ENCODE results near the gene SPATA21. TPM values are rescaled to one million over a fixed set of nuclear protein-coding genes. Genes with fewer than 3 reads are reported as not detected.

SPATA21 gene
- total RNA-seq, 1 experiment from 2014 or later = not detected

GRCh38 chr1:16433030-16433429 lies 4.2 kb downstream of the SPATA21 start:
- in situ Hi-C loops (cut with HindIII; ENCODE audit: low sequenced_read_pairs) = no loop called here
- no peak for DNase-seq (ENCODE audit: low spot score)

- peak; percentile 5 for DNase-seq (ENCODE audit: low spot score)
- in situ Hi-C loops (cut with HindIII; ENCODE audit: low sequenced_read_pairs) = no loop called here
Measured at GRCh38 chr1:16430606-16431005, 6.6 kb downstream of the SPATA21 start.

- no peak for DNase-seq (ENCODE audit: low spot score)
- in situ Hi-C loops (cut with HindIII; ENCODE audit: low sequenced_read_pairs) = no loop called here
Measured at GRCh38 chr1:16425125-16426025, 11.8 kb downstream of the SPATA21 start.

GRCh38 chr1:16422041-16422440 lies 15.2 kb downstream of the SPATA21 start:
- no peak for DNase-seq (ENCODE audit: low spot score)
- in situ Hi-C loops (cut with HindIII; ENCODE audit: low sequenced_read_pairs) = no loop called here

- in situ Hi-C loops (cut with HindIII; ENCODE audit: low sequenced_read_pairs) = no loop called here
- no peak for DNase-seq (ENCODE audit: low spot score)
Measured at GRCh38 chr1:16421201-16421600, 16.0 kb downstream of the SPATA21 start.

- DNase-seq (ENCODE audit: low spot score) = no peak
- in situ Hi-C loops (cut with HindIII; ENCODE audit: low sequenced_read_pairs) = no loop called here
Measured at GRCh38 chr1:16420424-16421118, 16.7 kb downstream of the SPATA21 start.

GRCh38 chr1:16418823-16419425 lies 18.3 kb downstream of the SPATA21 start:
- in situ Hi-C loops (cut with HindIII; ENCODE audit: low sequenced_read_pairs) = no loop called here
- no peak for DNase-seq (ENCODE audit: low spot score)

GRCh38 chr1:16413191-16413590 lies 24.0 kb downstream of the SPATA21 start:
- in situ Hi-C loops (cut with HindIII; ENCODE audit: low sequenced_read_pairs) = no loop called here
- no peak for DNase-seq (ENCODE audit: low spot score)

- in situ Hi-C loops (cut with HindIII; ENCODE audit: low sequenced_read_pairs) = no loop called here
- no peak for DNase-seq (ENCODE audit: low spot score)
Measured at GRCh38 chr1:16410803-16411202, 26.4 kb downstream of the SPATA21 start.

- in situ Hi-C loops (cut with HindIII; ENCODE audit: low sequenced_read_pairs) = no loop called here
- DNase-seq (ENCODE audit: low spot score) = no peak
Measured at GRCh38 chr1:16409536-16410152, 27.6 kb downstream of the SPATA21 start.

GRCh38 chr1:16406868-16407267 lies 30.4 kb downstream of the SPATA21 start:
- in situ Hi-C loops (cut with HindIII; ENCODE audit: low sequenced_read_pairs) = no loop called here
- no peak for DNase-seq (ENCODE audit: low spot score)

GRCh38 chr1:16405441-16405840 lies 31.8 kb downstream of the SPATA21 start:
- in situ Hi-C loops (cut with HindIII; ENCODE audit: low sequenced_read_pairs) = no loop called here
- no peak for DNase-seq (ENCODE audit: low spot score)

- in situ Hi-C loops (cut with HindIII; ENCODE audit: low sequenced_read_pairs) = no loop called here
- DNase-seq (ENCODE audit: low spot score) = no peak
Measured at GRCh38 chr1:16402742-16403141, 34.5 kb downstream of the SPATA21 start.

GRCh38 chr1:16398371-16398953 lies 38.8 kb downstream of the SPATA21 start:
- DNase-seq (ENCODE audit: low spot score) = no peak
- in situ Hi-C loops (cut with HindIII; ENCODE audit: low sequenced_read_pairs) = no loop called here

GRCh38 chr1:16397120-16397519 lies 40.1 kb downstream of the SPATA21 start:
- in situ Hi-C loops (cut with HindIII; ENCODE audit: low sequenced_read_pairs) = no loop called here
- no peak for DNase-seq (ENCODE audit: low spot score)

- in situ Hi-C loops (cut with HindIII; ENCODE audit: low sequenced_read_pairs) = no loop called here
- DNase-seq (ENCODE audit: low spot score) = peak; percentile 57
Measured at GRCh38 chr1:16396591-16396990, 40.6 kb downstream of the SPATA21 start.

- in situ Hi-C loops (cut with HindIII; ENCODE audit: low sequenced_read_pairs) = no loop called here
- no peak for DNase-seq (ENCODE audit: low spot score)
Measured at GRCh38 chr1:16394977-16395376, 42.2 kb downstream of the SPATA21 start.

- in situ Hi-C loops (cut with HindIII; ENCODE audit: low sequenced_read_pairs) = no loop called here
- peak; percentile 97 for DNase-seq (ENCODE audit: low spot score)
Measured at GRCh38 chr1:16393570-16394521, 43.4 kb downstream of the SPATA21 start.

Measured in G401 (cell line).